WTC11 (cell line): ENCODE results near the gene CCDC69. TPM values are rescaled to one million over a fixed set of nuclear protein-coding genes. Genes with fewer than 3 reads are reported as not detected.

Experiments
- ATAC-seq: fragments of 200-7000 bp; cut with Tn5 transposase; 2 replicates; pipeline ENCODE4 v1.10.0; 2021; ENCODE audit warnings: mild to moderate bottlenecking, moderate library complexity
- CTCF ChIA-PET: fragments of 300-600 bp; sonication (Branson Sonifier 250); formaldehyde crosslinking; loops from one replicate; lab custom pipeline; 2021; ENCODE audit warnings: antibody characterized with exemption; lab: Charles Lee
- POLR2A ChIA-PET: fragments of 350-600 bp; sonication (Branson Sonifier 250); formaldehyde crosslinking; loops from one replicate; lab custom pipeline; 2021; ENCODE audit warnings: antibody characterized with exemption; lab: Charles Lee
- DNase-seq: peaks from one replicate; pipeline ENCODE4 v3.0.0; 2021; ENCODE audit warnings: low spot score
- H3K27ac Mint-ChIP-seq: 2 replicates; pipeline ENCODE4 v1.8.0; 2021; ENCODE audit warnings: mixed read lengths
- H3K27me3 Mint-ChIP-seq: 2 replicates; pipeline ENCODE4 v1.8.0; 2021; ENCODE audit warnings: low read depth, mild to moderate bottlenecking, moderate library complexity, mixed read lengths
- H3K36me3 Mint-ChIP-seq: 2 replicates; pipeline ENCODE4 v1.8.0; 2021; ENCODE audit warnings: mixed read lengths
- H3K4me1 Mint-ChIP-seq: 2 replicates; pipeline ENCODE4 v1.8.0; 2022; ENCODE audit warnings: mixed read lengths
- H3K4me3 Mint-ChIP-seq: 2 replicates; pipeline ENCODE4 v1.8.0; 2021; ENCODE audit warnings: mild to moderate bottlenecking, moderate library complexity, mixed read lengths
- H3K9me3 Mint-ChIP-seq: 2 replicates; pipeline ENCODE4 v1.8.0; 2021; ENCODE audit warnings: mixed read lengths
- ATF6 ChIP-seq: sonication (generic); formaldehyde crosslinking; IDR thresholded peaks from 2 replicates; pipeline ENCODE4 v1.8.1; 2023; ENCODE audit warnings: mild to moderate bottlenecking, missing genetic modification reagents
- CREB1 ChIP-seq: sonication (generic); formaldehyde crosslinking; IDR thresholded peaks from 2 replicates; pipeline ENCODE4 v1.8.0; 2023; ENCODE audit warnings: mild to moderate bottlenecking, missing genetic modification reagents
- CTCF ChIP-seq: fragments of 200-600 bp; IDR thresholded peaks from 2 replicates; pipeline ENCODE4 v1.8.0; 2022; ENCODE audit warnings: antibody characterized with exemption
- ETV6 ChIP-seq: sonication (generic); formaldehyde crosslinking; IDR thresholded peaks from 2 replicates; pipeline ENCODE4 v1.8.1; 2022; ENCODE audit warnings: mild to moderate bottlenecking, missing genetic modification reagents
- GABPB1 ChIP-seq: sonication (generic); formaldehyde crosslinking; IDR thresholded peaks from 2 replicates; pipeline ENCODE4 v1.8.1; 2023; ENCODE audit warnings: mild to moderate bottlenecking, missing genetic modification reagents
- GTF2I ChIP-seq: fragments of 250-450 bp; sonication (Bioruptor Pico); conservative IDR thresholded peaks from 2 replicates; pipeline ENCODE4 v1.4.0; 2021; ENCODE audit warnings: mild to moderate bottlenecking
- IRF1 ChIP-seq: sonication (generic); formaldehyde crosslinking; IDR thresholded peaks from 2 replicates; pipeline ENCODE4 v1.8.0; 2023; ENCODE audit warnings: missing genetic modification reagents
- JUN ChIP-seq: sonication (generic); formaldehyde crosslinking; IDR thresholded peaks from 2 replicates; pipeline ENCODE4 v1.8.0; 2023; ENCODE audit warnings: mild to moderate bottlenecking, missing genetic modification reagents
- KAT7 ChIP-seq: sonication (generic); formaldehyde crosslinking; IDR thresholded peaks from 2 replicates; pipeline ENCODE4 v1.8.1; 2023; ENCODE audit warnings: missing genetic modification reagents, mild to moderate bottlenecking, borderline replicate concordance
- NFATC4 ChIP-seq: fragments of 250-450 bp; sonication (Bioruptor Pico); IDR thresholded peaks from 2 replicates; pipeline ENCODE4 v1.9.0; 2021; ENCODE audit warnings: mild to moderate bottlenecking
- NFYB ChIP-seq: sonication (generic); formaldehyde crosslinking; conservative IDR thresholded peaks from 2 replicates; pipeline ENCODE4 v1.8.0; 2022; ENCODE audit warnings: low read depth, missing genetic modification reagents
- NR1H2 ChIP-seq: sonication (generic); formaldehyde crosslinking; IDR thresholded peaks from 2 replicates; pipeline ENCODE4 v1.9.0; 2021; ENCODE audit warnings: mild to moderate bottlenecking, moderate library complexity, missing genetic modification reagents
- NR2C2 ChIP-seq: sonication (generic); formaldehyde crosslinking; IDR thresholded peaks from 2 replicates; pipeline ENCODE4 v1.8.0; 2022; ENCODE audit warnings: mild to moderate bottlenecking, missing genetic modification reagents
- RORB ChIP-seq: fragments of 250-450 bp; sonication (Bioruptor Pico); IDR thresholded peaks from 2 replicates; pipeline ENCODE4 v1.9.0; 2021; ENCODE audit warnings: mild to moderate bottlenecking
- TP53 ChIP-seq: sonication (generic); formaldehyde crosslinking; IDR thresholded peaks from 2 replicates; pipeline ENCODE4 v1.8.1; 2023; ENCODE audit warnings: mild to moderate bottlenecking, missing genetic modification reagents
- ZNF263 ChIP-seq: sonication (generic); formaldehyde crosslinking; IDR thresholded peaks from 2 replicates; pipeline ENCODE4 v1.8.1; 2022; ENCODE audit warnings: low read depth, mild to moderate bottlenecking, moderate library complexity, missing genetic modification reagents
- ZNF281 ChIP-seq: sonication (generic); formaldehyde crosslinking; IDR thresholded peaks from 2 replicates; pipeline ENCODE4 v1.8.0; 2023; ENCODE audit warnings: mild to moderate bottlenecking, missing genetic modification reagents
- ZNF512 ChIP-seq: sonication (generic); formaldehyde crosslinking; IDR thresholded peaks from 2 replicates; pipeline ENCODE4 v1.8.1; 2022; ENCODE audit warnings: missing genetic modification reagents, borderline replicate concordance
- total RNA-seq: library from RNA; stranded (reverse); gene quantifications from 3 replicates; pipeline ENCODE4 v1.2.3, GENCODE V29; 2021
- TF ChIP-seq, protein P1 (sequence below): fragments of 250-450 bp; sonication (Bioruptor Pico); conservative IDR thresholded peaks from 2 replicates; pipeline ENCODE4 v1.9.0; 2021; ENCODE audit warnings: mild to moderate bottlenecking

CCDC69 gene
- total RNA-seq, 1 experiment from 2014 or later = 12.4 TPM

- ChIA-PET POLR2A (interaction anchor here (0.9 kb wide), 1 partner anchor 42 kb away, joined by 3 read pairs; no protein-coding TSS in a partner anchor), CTCF (interaction anchor here (0.8 to 1.4 kb wide), 3 partner anchors 19 to 136 kb away, joined by 3 to 8 read pairs (median 3); no protein-coding TSS in a partner anchor)
- Mint-ChIP-seq H3K27me3 (peaks cover 3% of the 10 kb centered on the region; the same call in 1 of the 2 replicates), H3K36me3 (peaks cover 2% of the 10 kb centered on the region; the same call in 1 of the 2 replicates), H3K4me1 (peaks cover 16% of the 10 kb centered on the region), H3K27ac (no peak overlapping the region), H3K4me3 (no peak overlapping the region), H3K9me3 (no peaks in the 10 kb centered on the region)
- TF ChIP-seq ATF6 (CRISPR knock-in tag) (no peak), ZNF263 (CRISPR knock-in tag) (no peak), GTF2I (CRISPR knock-in tag) (no peak), CTCF (no peak), ETV6 (CRISPR knock-in tag) (no peak), NR1H2 (CRISPR knock-in tag) (no peak), JUN (CRISPR knock-in tag) (no peak), ZNF512 (no peak), IRF1 (CRISPR knock-in tag) (no peak)
- DNase-seq (no peak), ATAC-seq (no peak)
These were observed 39.4 kb downstream of the CCDC69 start for GRCh38 chr5:151184316-151185042.

GRCh38 chr5:151183456-151184245 is 40.2 kb downstream of the CCDC69 start:
- POLR2A ChIA-PET = interaction anchor here (0.9 kb wide), 1 partner anchor 41 kb away, joined by 3 read pairs; no protein-coding TSS in a partner anchor
- H3K4me3 Mint-ChIP-seq = no peak overlapping the region
- no peak for ATAC-seq
- no peak overlapping the region for H3K27ac Mint-ChIP-seq
- H3K4me1 Mint-ChIP-seq = peaks cover 16% of the 10 kb centered on the region
- CTCF ChIA-PET = interaction anchor here (0.6 to 1.4 kb wide), 3 partner anchors 19 to 181 kb away, joined by 3 to 8 read pairs (median 3); no protein-coding TSS in a partner anchor
- TF ChIP-seq NR2C2 (CRISPR knock-in tag) = no peak
- TF ChIP-seq, all 79 proteins: peak for 0
- H3K36me3 Mint-ChIP-seq = peaks cover 2% of the 10 kb centered on the region; the same call in 1 of the 2 replicates
- DNase-seq = no peak
- no peaks in the 10 kb centered on the region for H3K9me3 Mint-ChIP-seq
- peaks cover 3% of the 10 kb centered on the region; the same call in 1 of the 2 replicates for H3K27me3 Mint-ChIP-seq

GRCh38 chr5:151182976-151183375 is 40.9 kb downstream of the CCDC69 start:
- POLR2A ChIA-PET = no interaction called here
- no peak for DNase-seq
- Mint-ChIP-seq H3K9me3 (no peaks in the 10 kb centered on the region), H3K27me3 (peaks cover 3% of the 10 kb centered on the region; the same call in 1 of the 2 replicates), H3K27ac (no peak overlapping the region), H3K4me3 (no peak overlapping the region), H3K36me3 (peaks cover 1% of the 10 kb centered on the region; the same call in 1 of the 2 replicates), H3K4me1 (peaks cover 16% of the 10 kb centered on the region)
- CTCF ChIA-PET = interaction anchor here (1.4 kb wide), 1 partner anchor 18 kb away, joined by 8 read pairs; no protein-coding TSS in a partner anchor
- no peak for ATAC-seq
- TF ChIP-seq NFATC4 (CRISPR knock-in tag) (no peak), CREB1 (no peak), GABPB1 (no peak), ZNF281 (no peak), TP53 (CRISPR knock-in tag) (no peak), KAT7 (CRISPR knock-in tag) (no peak), NFYB (CRISPR knock-in tag) (no peak), RORB (CRISPR knock-in tag) (no peak)
- TF ChIP-seq, protein P1, sequence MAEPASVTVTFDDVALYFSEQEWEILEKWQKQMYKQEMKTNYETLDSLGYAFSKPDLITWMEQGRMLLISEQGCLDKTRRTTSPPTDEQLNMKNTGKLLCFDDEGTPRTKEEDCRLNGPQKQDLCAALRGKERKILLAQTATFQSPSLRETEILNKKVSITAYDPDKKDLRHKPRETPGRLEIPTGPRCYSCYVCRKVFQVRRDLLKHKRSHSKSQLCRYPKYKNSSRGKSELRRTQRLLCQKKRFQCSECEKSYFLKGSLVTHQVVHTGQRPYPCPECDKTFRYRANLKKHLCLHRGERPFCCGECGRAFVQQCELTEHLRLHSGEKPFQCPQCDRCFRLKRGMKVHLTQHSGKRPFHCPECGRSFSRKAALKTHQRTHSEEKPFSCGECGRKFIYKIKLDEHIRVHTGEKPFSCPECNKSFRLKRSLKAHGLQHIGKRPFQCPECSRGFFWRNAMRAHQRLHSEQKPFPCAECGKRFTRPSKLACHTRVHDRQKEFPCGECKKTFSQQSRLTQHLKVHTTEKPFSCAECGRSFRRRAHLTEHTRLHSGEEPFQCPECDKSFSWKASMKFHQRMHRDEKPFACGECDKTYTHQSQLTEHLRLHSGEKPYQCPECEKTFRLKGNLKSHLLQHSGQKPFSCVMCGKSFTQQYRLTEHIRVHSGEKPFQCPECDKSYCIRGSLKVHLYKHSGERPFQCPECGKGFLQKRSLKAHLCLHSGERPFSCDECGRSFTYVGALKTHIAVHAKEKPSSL (CRISPR knock-in tag) = no peak
